Measurements from ENCODE around the gene GLRX. TPM values are rescaled to one million over a fixed set of nuclear protein-coding genes. Genes with fewer than 3 reads are reported as not detected.
A peak's percentile ranks its signal among the peaks of the same experiment; 100 is the strongest.

Gene GLRX
- total and polyA plus RNA-seq, 2 of the 13 experiments (the other 11 are each of a cell fraction or from before 2014, with no cell fraction given), result 63.8 to 499 TPM

GRCh38 chr5:95781101-95781583, 41.4 kb downstream of the GLRX start:
- H2AFZ ChIP-seq (ENCODE audit: low read length), result no peak overlapping the region
- no peak overlapping the region for H3K4me3 ChIP-seq (replicated peaks in 1 of 3; ENCODE audit: insufficient read depth in 1 of 3, low read depth in 2 of 3, low read length in 3 of 3)
- no peaks in the 10 kb centered on the region for H3K9me3 ChIP-seq (ENCODE audit: low read length)
- no peaks in the 10 kb centered on the region for H3K79me2 ChIP-seq (ENCODE audit: insufficient read depth, low read length)
- FAIRE-seq, result peak; percentile 34
- ChIA-PET CTCF (ENCODE audit: low intra/inter-chr PET ratio, low total read pairs) (interaction anchor here (0.8 to 3.1 kb wide), 8 partner anchors 21 to 137 kb away, joined by 3 to 73 read pairs (median 4); partner anchors contain the start of gene GLRX), POLR2A (interaction anchor here (0.8 to 1.8 kb wide), 9 partner anchors 23 to 134 kb away, joined by 3 to 10 read pairs (median 4); partner anchors contain the start of genes GLRX and RFESD)
- H3K27me3 ChIP-seq (ENCODE audit: control insufficient read depth in 1 of 2, insufficient read depth in 2 of 2, low read length in 2 of 2), result no peaks in the 10 kb centered on the region
- intact Hi-C loops (cut with micrococcal nuclease; ENCODE audit: unreplicated experiment) (loop anchor here (1.0 to 2.0 kb wide), 4 partner anchors 62 to 137 kb away; no protein-coding TSS in a partner anchor), in situ Hi-C loops (cut with HindIII; ENCODE audit: extremely low pct_ligation_motif_present, low pct_unique_long_range_greater_than_20kb) (no loop called here)
- H3K4me1 ChIP-seq (ENCODE audit: insufficient read depth, low read length), result peaks cover 6% of the 10 kb centered on the region; the same call in 1 of the 2 replicates
- 88% methylated on average over 2 of the region's 4 CpGs for WGBS (ENCODE audit: low lambda C conversion rate)
- peak; percentile 100 for ATAC-seq
- peak; percentile 73 for DNase-seq (ENCODE audit: low spot score)
- H3K4me2 ChIP-seq (ENCODE audit: low read depth, low read length), result no peak overlapping the region
- no TSS peak for BruUV-seq (replicated peaks)
- H3K36me3 ChIP-seq (replicated peaks in 1 of 2; ENCODE audit: control insufficient read depth in 1 of 2, insufficient read depth in 2 of 2, low read length in 2 of 2), result peaks cover 1 to 10% of the 10 kb centered on the region in 2 experiments; a peak in 4 of 5 replicates
- H3K9ac ChIP-seq (ENCODE audit: insufficient read depth, low read depth, low read length), result no peak overlapping the region
- no peaks in the 10 kb centered on the region for H4K20me1 ChIP-seq (ENCODE audit: insufficient read depth, low read length)
- H3K27ac ChIP-seq (ENCODE audit: extremely low read length, insufficient read depth, low read length), result no peak overlapping the region
- TF ChIP-seq ZSCAN12 (CRISPR knock-in tag; IDR thresholded peaks at IDR 0.05) (no peak), TCF12 (IDR thresholded peaks at IDR 0.05) (no peak), TCF12 (CRISPR knock-in tag; IDR thresholded peaks at IDR 0.05) (no peak), POLR2A (IDR thresholded peaks at IDR 0.05; ENCODE audit: insufficient read depth in 1 of 2, low read depth in 2 of 2, low read length in 2 of 2) (no peak), HNF4A (CRISPR knock-in tag; IDR thresholded peaks at IDR 0.05) (no peak), CC2D1A (CRISPR knock-in tag; IDR thresholded peaks at IDR 0.05) (no peak), KLF16 (CRISPR knock-in tag; IDR thresholded peaks at IDR 0.05) (peak in 1 of 2 experiments; percentile 59; a peak in 1 of 4 replicates), STAG1 (CRISPR knock-in tag; IDR thresholded peaks at IDR 0.05) (peak; percentile 96), SUZ12 (IDR thresholded peaks at IDR 0.05; ENCODE audit: low read depth, low read length) (no peak), ZBTB25 (CRISPR knock-in tag; IDR thresholded peaks at IDR 0.05) (no peak), NKX3-1 (CRISPR knock-in tag; IDR thresholded peaks at IDR 0.05) (no peak), ZSCAN25 (CRISPR knock-in tag; IDR thresholded peaks at IDR 0.05) (no peak), ZZZ3 (CRISPR knock-in tag; IDR thresholded peaks at IDR 0.05; ENCODE audit: borderline replicate concordance) (no peak), SMAD3 (CRISPR knock-in tag; IDR thresholded peaks at IDR 0.05) (0 out of 2 replicates have a peak, but pooled peaks have one; percentile 33), MAFF (IDR thresholded peaks at IDR 0.05; ENCODE audit: low read depth, low read length) (no peak), ZNF530 (CRISPR knock-in tag; IDR thresholded peaks at IDR 0.05; ENCODE audit: low read depth) (no peak), ZNF432 (CRISPR knock-in tag; IDR thresholded peaks at IDR 0.05; ENCODE audit: borderline replicate concordance) (no peak), ZNF816 (CRISPR knock-in tag; IDR thresholded peaks at IDR 0.05; ENCODE audit: borderline replicate concordance) (no peak), MYNN (CRISPR knock-in tag; IDR thresholded peaks at IDR 0.05; ENCODE audit: low read depth) (no peak), ATF1 (CRISPR knock-in tag; IDR thresholded peaks at IDR 0.05) (no peak)
- TF ChIP-seq, protein P1, sequence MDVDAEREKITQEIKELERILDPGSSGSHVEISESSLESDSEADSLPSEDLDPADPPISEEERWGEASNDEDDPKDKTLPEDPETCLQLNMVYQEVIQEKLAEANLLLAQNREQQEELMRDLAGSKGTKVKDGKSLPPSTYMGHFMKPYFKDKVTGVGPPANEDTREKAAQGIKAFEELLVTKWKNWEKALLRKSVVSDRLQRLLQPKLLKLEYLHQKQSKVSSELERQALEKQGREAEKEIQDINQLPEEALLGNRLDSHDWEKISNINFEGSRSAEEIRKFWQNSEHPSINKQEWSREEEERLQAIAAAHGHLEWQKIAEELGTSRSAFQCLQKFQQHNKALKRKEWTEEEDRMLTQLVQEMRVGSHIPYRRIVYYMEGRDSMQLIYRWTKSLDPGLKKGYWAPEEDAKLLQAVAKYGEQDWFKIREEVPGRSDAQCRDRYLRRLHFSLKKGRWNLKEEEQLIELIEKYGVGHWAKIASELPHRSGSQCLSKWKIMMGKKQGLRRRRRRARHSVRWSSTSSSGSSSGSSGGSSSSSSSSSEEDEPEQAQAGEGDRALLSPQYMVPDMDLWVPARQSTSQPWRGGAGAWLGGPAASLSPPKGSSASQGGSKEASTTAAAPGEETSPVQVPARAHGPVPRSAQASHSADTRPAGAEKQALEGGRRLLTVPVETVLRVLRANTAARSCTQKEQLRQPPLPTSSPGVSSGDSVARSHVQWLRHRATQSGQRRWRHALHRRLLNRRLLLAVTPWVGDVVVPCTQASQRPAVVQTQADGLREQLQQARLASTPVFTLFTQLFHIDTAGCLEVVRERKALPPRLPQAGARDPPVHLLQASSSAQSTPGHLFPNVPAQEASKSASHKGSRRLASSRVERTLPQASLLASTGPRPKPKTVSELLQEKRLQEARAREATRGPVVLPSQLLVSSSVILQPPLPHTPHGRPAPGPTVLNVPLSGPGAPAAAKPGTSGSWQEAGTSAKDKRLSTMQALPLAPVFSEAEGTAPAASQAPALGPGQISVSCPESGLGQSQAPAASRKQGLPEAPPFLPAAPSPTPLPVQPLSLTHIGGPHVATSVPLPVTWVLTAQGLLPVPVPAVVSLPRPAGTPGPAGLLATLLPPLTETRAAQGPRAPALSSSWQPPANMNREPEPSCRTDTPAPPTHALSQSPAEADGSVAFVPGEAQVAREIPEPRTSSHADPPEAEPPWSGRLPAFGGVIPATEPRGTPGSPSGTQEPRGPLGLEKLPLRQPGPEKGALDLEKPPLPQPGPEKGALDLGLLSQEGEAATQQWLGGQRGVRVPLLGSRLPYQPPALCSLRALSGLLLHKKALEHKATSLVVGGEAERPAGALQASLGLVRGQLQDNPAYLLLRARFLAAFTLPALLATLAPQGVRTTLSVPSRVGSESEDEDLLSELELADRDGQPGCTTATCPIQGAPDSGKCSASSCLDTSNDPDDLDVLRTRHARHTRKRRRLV (CRISPR knock-in tag; IDR thresholded peaks at IDR 0.05), result no peak

Data from HepG2 (cell line).